ENCODE results near the gene LRP2. TPM values are rescaled to one million over a fixed set of nuclear protein-coding genes. Genes with fewer than 3 reads are reported as not detected.

LRP2 gene
- total and polyA plus RNA-seq, 2 of the 4 experiments (the other 2 are of a cell fraction): not detected

- Histone ChIP-seq H4K5ac (ENCODE audit: low read depth, low read length) (no peak overlapping the region), H3K9ac (ENCODE audit: low read depth, low read length) (no peak overlapping the region), H3K36me3 (ENCODE audit: control insufficient read depth, insufficient read depth, low read length) (no peaks in the 10 kb centered on the region), H3K27ac (ENCODE audit: insufficient read depth, low read length) (no peak overlapping the region), H3K4ac (ENCODE audit: low read depth, low read length) (no peak overlapping the region), H2AFZ (replicated peaks; ENCODE audit: low read length, poor library complexity) (no peak overlapping the region), H2BK120ac (ENCODE audit: low read depth, low read length) (no peak overlapping the region), H3K79me1 (ENCODE audit: low read depth in 1 of 2, low read length in 2 of 2) (no peaks in the 10 kb centered on the region), H2AK5ac (ENCODE audit: low read depth, low read length) (no peak overlapping the region), H3K4me1 (ENCODE audit: control insufficient read depth, insufficient read depth, low read length) (no peaks in the 10 kb centered on the region), H3K4me3 (ENCODE audit: insufficient read depth, low read depth, low read length) (no peak overlapping the region), H3K4me2 (ENCODE audit: low read depth, low read length) (no peak overlapping the region), H2BK15ac (ENCODE audit: low read depth, low read length) (no peak overlapping the region), H2BK5ac (ENCODE audit: low read depth, low read length, poor library complexity, severe bottlenecking) (no peak overlapping the region), H3K14ac (replicated peaks; ENCODE audit: low read depth, low read length) (no peak overlapping the region), H4K91ac (ENCODE audit: insufficient read depth, low read depth, low read length) (no peak overlapping the region), H2AK9ac (replicated peaks; ENCODE audit: low read depth, low read length, poor library complexity) (no peak overlapping the region), H4K8ac (ENCODE audit: low read depth in 2 of 2, low read length in 2 of 2) (no peak overlapping the region), H3K9me3 (ENCODE audit: control insufficient read depth, insufficient read depth, low read length) (no peaks in the 10 kb centered on the region), H3K23ac (ENCODE audit: low read depth, low read length) (no peak overlapping the region), H3K18ac (ENCODE audit: low read depth, low read length) (no peak overlapping the region), H3K56ac (ENCODE audit: extremely low read depth, insufficient read depth, low read length) (no peak overlapping the region), H3K9me1 (ENCODE audit: insufficient read depth, low read length) (no peaks in the 10 kb centered on the region), H3K27me3 (ENCODE audit: control insufficient read depth, insufficient read depth, low read length) (no peaks in the 10 kb centered on the region), H4K20me1 (ENCODE audit: insufficient read depth, low read length) (no peaks in the 10 kb centered on the region), H2BK20ac (ENCODE audit: low read depth, low read length) (no peak overlapping the region)
- WGBS, 2 experiments (ENCODE audit: extremely low coverage in 2 of 2, insufficient read length in 1 of 2): 60% methylated on average over 1 of the region's 7 CpGs; no CpG with 5 or more reads in 1 of the 2 experiments
- intact Hi-C loops (cut with micrococcal nuclease): no loop called here
- CTCF ChIA-PET: no interaction called here
- dilution Hi-C loops (cut with HindIII; ENCODE audit: low sequenced_read_pairs, unreplicated experiment): no loop called here
- in situ Hi-C loops (cut with MboI; ENCODE audit: low sequenced_read_pairs): no loop called here
- TF ChIP-seq CHD1 (IDR thresholded peaks at IDR 0.05; ENCODE audit: low read depth, low read length) (no peak), USF2 (IDR thresholded peaks at IDR 0.05; ENCODE audit: low read depth, low read length) (no peak), MAFK (IDR thresholded peaks at IDR 0.05; ENCODE audit: low read depth, low read length) (no peak), SMC3 (IDR thresholded peaks at IDR 0.05; ENCODE audit: low read depth, low read length) (no peak), MAZ (IDR thresholded peaks at IDR 0.05; ENCODE audit: borderline replicate concordance, low read depth, low read length) (no peak), MXI1 (IDR thresholded peaks at IDR 0.05; ENCODE audit: borderline replicate concordance, low read depth, low read length) (no peak), BHLHE40 (IDR thresholded peaks at IDR 0.05; ENCODE audit: low read depth, low read length) (no peak), NFE2L2 (IDR thresholded peaks at IDR 0.05; ENCODE audit: low read depth, low read length) (no peak), ELK1 (IDR thresholded peaks at IDR 0.05; ENCODE audit: borderline replicate concordance, low read depth, low read length) (no peak), RFX5 (IDR thresholded peaks at IDR 0.05; ENCODE audit: low read depth, low read length) (no peak), RCOR1 (IDR thresholded peaks at IDR 0.05; ENCODE audit: insufficient replicate concordance, low read length) (no peak), POLR2A (IDR thresholded peaks at IDR 0.05; ENCODE audit: low read depth, low read length) (no peak), CEBPB (IDR thresholded peaks at IDR 0.05; ENCODE audit: low read depth, low read length) (no peak), RAD21 (IDR thresholded peaks at IDR 0.05; ENCODE audit: low read length) (no peak), CTCF (conservative IDR thresholded peaks at IDR 0.05; ENCODE audit: low read depth, low read length) (no peak)
- POLR2A ChIA-PET (ENCODE audit: unreplicated experiment): no interaction called here
- DNase-seq (no peak), ATAC-seq (ENCODE audit: low read depth) (no peak)
- no TSS peak for BruUV-seq (replicated peaks)
These were observed 223.2 kb downstream of the LRP2 start for GRCh38 chr2:169139145-169139544.
